Spleen (tissue), 11 donors: ENCODE data around the gene STRA8. TPM values are rescaled to one million over a fixed set of nuclear protein-coding genes. Genes with fewer than 3 reads are reported as not detected.

Experiments
- DNase-seq: peaks from one replicate; pipeline ENCODE4 v3.0.0-alpha.2; 2020
- H3K27ac ChIP-seq, 8 donors: fragments of 200-600 bp; sonication (generic) in 7 of 8; 1 replicate in 4 of 8; 2 replicates in 4 of 8; pipeline versions ENCODE4 v1.5.0 to v1.8.0; 2016 to 2021; ENCODE audit warnings: inconsistent platforms in 4 of 8, mild to moderate bottlenecking in 4 of 8, moderate library complexity in 1 of 8
- H3K27me3 ChIP-seq, 7 donors: fragments of 200-600 bp; sonication (generic) in 6 of 7; replicated peaks in 1 of 7; 1 replicate in 4 of 7; 2 replicates in 3 of 7; pipeline versions ENCODE4 v1.5.0 to v1.8.0; 2016 to 2021; ENCODE audit warnings: inconsistent platforms in 3 of 7, mild to moderate bottlenecking in 1 of 7
- H3K36me3 ChIP-seq, 6 donors: fragments of 200-600 bp; sonication (generic) in 5 of 6; 1 replicate in 4 of 6; 2 replicates in 2 of 6; pipeline versions ENCODE4 v1.5.0 to v1.8.0; 2016 to 2021; ENCODE audit warnings: inconsistent platforms in 2 of 6
- H3K4me1 ChIP-seq, 6 donors: fragments of 200-600 bp; sonication (generic) in 5 of 6; 1 replicate in 3 of 6; 2 replicates in 3 of 6; pipeline versions ENCODE4 v1.5.0 to v1.8.0; 2016 to 2021; ENCODE audit warnings: inconsistent platforms in 3 of 6
- H3K4me3 ChIP-seq, 8 donors: fragments of 200-600 bp; sonication (generic) in 7 of 8; 1 replicate in 4 of 8; 2 replicates in 4 of 8; pipeline versions ENCODE4 v1.5.0 to v1.8.0; 2016 to 2021; ENCODE audit warnings: inconsistent platforms in 4 of 8, mild to moderate bottlenecking in 4 of 8, moderate library complexity in 2 of 8
- H3K9me3 ChIP-seq, 8 donors: fragments of 200-600 bp; sonication (generic) in 7 of 8; 1 replicate in 4 of 8; 2 replicates in 4 of 8; pipeline versions ENCODE4 v1.5.0 to v1.8.0; 2016 to 2021; ENCODE audit warnings: inconsistent platforms in 4 of 8
- CTCF ChIP-seq, 11 experiments: fragments of 200-600 bp in 7 of 11; fragments of 450-650 bp in 4 of 11; sonication (generic) in 4 of 11; IDR thresholded peaks in 8 of 11; conservative IDR thresholded peaks in 3 of 11; 1 replicate in 7 of 11; 2 replicates in 4 of 11; pipeline versions ENCODE4 v1.4.0 to v1.8.0; 2016 to 2021; ENCODE audit warnings: antibody characterized with exemption in 11 of 11, inconsistent platforms in 4 of 11, mild to moderate bottlenecking in 1 of 11
- POLR2A ChIP-seq, 3 donors: fragments of 450-650 bp; IDR thresholded peaks; one replicate each; pipeline ENCODE4 v1.5.1; 2017; ENCODE audit warnings: antibody characterized with exemption in 3 of 3, mild to moderate bottlenecking in 1 of 3
- POLR2AphosphoS5 ChIP-seq, 3 donors: sonication (generic); formaldehyde crosslinking; IDR thresholded peaks; one replicate each; pipeline ENCODE4 v1.5.1; 2017; ENCODE audit warnings: antibody characterized with exemption in 3 of 3
- WGBS, 5 donors: extraction: QIAGEN DNeasy Blood & Tissue Kit in 3 of 5; methylation state at CpG; one replicate each; pipeline versions ENCODE4 v1.1.5 to v1.1.7; 2013 to 2018; 5-methylcytosine and 5-hydroxymethylcytosine counted together
- intact Hi-C: fragments of 100-400 bp; cut with DNase I; formaldehyde crosslinking; loops from one replicate; pipeline ENCODE4 v1.15.0; 2023; ENCODE audit warnings: low total_unique reads
- polyA plus RNA-seq, 3 donors: library from polyadenylated mRNA; stranded (reverse); fragments of 200-250 nt; gene quantifications; one replicate each; pipeline ENCODE4 v1.2.1, GENCODE V29; 2013
- total RNA-seq, 7 donors: library from RNA; depleted of rRNA in 3 of 7; stranded (reverse); fragments of >200 nt in 3 of 7; fragmentation: NEBNext Ultra II Directional in 4 of 7; extraction: Animal tissue kit (Norgen Biotek cat#: 25700) in 4 of 7; gene quantifications; one replicate each; pipeline versions ENCODE4 v1.1.0 to v1.2.1, GENCODE V29; 2016 to 2021
- donor health status: healthy with polysubstance abuse.
- donor health status: DM: no; HTN: no; CAD: no; lungs with moderate emphysema.
- donor health status: DM: no; HTN: no; CAD: no.
- donor health status: Bipolar disorder and iron deficiency.
- donor health status: healthy.
- donor health status: DM: no; HTN: no; CAD: no.
- donor health status: DM: yes; HTN: yes; CAD: no.

Gene STRA8
- total and polyA plus RNA-seq, 10 donors: not detected

GRCh38 chr7:135272303-135272702, 38.7 kb downstream of the STRA8 start:
- WGBS, 5 donors: 74 to 89% (median 81%) methylated on average over 3 of the region's 3 CpGs

GRCh38 chr7:135273581-135273980, 39.9 kb downstream of the STRA8 start:
- Histone ChIP-seq H3K27me3 (peaks cover 0 to 11% (median 0%) of the 10 kb centered on the region in 7 donors), H3K4me3 (no peak overlapping the region), H3K36me3 (no peaks in the 10 kb centered on the region), H3K4me1 (peaks cover 0 to 5% (median 0%) of the 10 kb centered on the region in 6 donors), H3K27ac (no peak overlapping the region), H3K9me3 (no peaks in the 10 kb centered on the region)
- TF ChIP-seq POLR2A (IDR thresholded peaks at IDR 0.05) (no peak), POLR2AphosphoS5 (IDR thresholded peaks at IDR 0.05) (no peak), CTCF (IDR thresholded peaks at IDR 0.05 in 8 of 11, conservative IDR thresholded peaks at IDR 0.05 in 3 of 11) (no peak)
- intact Hi-C loops: no loop called here
- WGBS, 5 donors: 67 to 90% (median 83%) methylated on average over 2 to 4 of the region's 4 CpGs
- no peak for DNase-seq

More at GRCh38 chr7:135272303-135272702, 38.7 kb downstream of the STRA8 start:
- Histone ChIP-seq H3K36me3 (no peaks in the 10 kb centered on the region), H3K9me3 (peaks cover 0 to 1% (median 0%) of the 10 kb centered on the region in 8 donors), H3K4me1 (peaks cover 0 to 5% (median 0%) of the 10 kb centered on the region in 6 donors), H3K27ac (no peak overlapping the region), H3K4me3 (no peak overlapping the region), H3K27me3 (peaks cover 0 to 18% (median 0%) of the 10 kb centered on the region in 7 donors)
- intact Hi-C loops: no loop called here
- TF ChIP-seq POLR2A (IDR thresholded peaks at IDR 0.05) (no peak), CTCF (IDR thresholded peaks at IDR 0.05 in 8 of 11, conservative IDR thresholded peaks at IDR 0.05 in 3 of 11) (no peak), POLR2AphosphoS5 (IDR thresholded peaks at IDR 0.05) (no peak)
- no peak for DNase-seq

GRCh38 chr7:135274495-135275268, 41.0 kb downstream of the STRA8 start:
- TF ChIP-seq POLR2A (IDR thresholded peaks at IDR 0.05) (no peak), CTCF (IDR thresholded peaks at IDR 0.05 in 8 of 11, conservative IDR thresholded peaks at IDR 0.05 in 3 of 11) (peak; percentile 65 to 89 (median 85))
- H3K27ac ChIP-seq: no peak overlapping the region
- H3K9me3 ChIP-seq: no peaks in the 10 kb centered on the region
- DNase-seq: no peak
- H3K36me3 ChIP-seq: no peaks in the 10 kb centered on the region
- 35 to 45% (median 40%) methylated on average over 14 of the region's 14 CpGs for WGBS, 5 donors
- no peak overlapping the region for H3K4me3 ChIP-seq
- peaks cover 0 to 5% (median 0%) of the 10 kb centered on the region in 6 donors for H3K4me1 ChIP-seq
- intact Hi-C loops: no loop called here
- H3K27me3 ChIP-seq: peaks cover 0 to 6% (median 0%) of the 10 kb centered on the region in 7 donors

- no peaks in the 10 kb centered on the region for H3K9me3 ChIP-seq
- peaks cover 0 to 10% (median 0%) of the 10 kb centered on the region in 7 donors for H3K27me3 ChIP-seq
- H3K27ac ChIP-seq: no peak overlapping the region
- no peak for DNase-seq
- intact Hi-C loops: no loop called here
- no peaks in the 10 kb centered on the region for H3K36me3 ChIP-seq
- TF ChIP-seq POLR2AphosphoS5 (IDR thresholded peaks at IDR 0.05) (no peak), CTCF (IDR thresholded peaks at IDR 0.05 in 8 of 11, conservative IDR thresholded peaks at IDR 0.05 in 3 of 11) (no peak), POLR2A (IDR thresholded peaks at IDR 0.05) (no peak)
- 89 to 94% (median 91%) methylated on average over 10 of the region's 10 CpGs for WGBS, 5 donors
- H3K4me3 ChIP-seq: no peak overlapping the region
- H3K4me1 ChIP-seq: peaks cover 0 to 6% (median under 1%) of the 10 kb centered on the region in 6 donors
Measured at GRCh38 chr7:135275971-135276580, 42.4 kb downstream of the STRA8 start.
